EH (cell line): ENCODE data around the gene CMSS1.

Experiments used
- DNase-seq: peaks from one replicate; pipeline ENCODE4 v3.0.0-alpha.2; 2015; ENCODE audit warnings: low read depth

CMSS1 gene

GRCh38 chr3:99934975-99935797 is 117.5 kb downstream of the CMSS1 start:
- no peak for DNase-seq

- DNase-seq = peak; percentile 79
Observed at GRCh38 chr3:99938270-99938911, 120.7 kb downstream of the CMSS1 start.

DNA sequence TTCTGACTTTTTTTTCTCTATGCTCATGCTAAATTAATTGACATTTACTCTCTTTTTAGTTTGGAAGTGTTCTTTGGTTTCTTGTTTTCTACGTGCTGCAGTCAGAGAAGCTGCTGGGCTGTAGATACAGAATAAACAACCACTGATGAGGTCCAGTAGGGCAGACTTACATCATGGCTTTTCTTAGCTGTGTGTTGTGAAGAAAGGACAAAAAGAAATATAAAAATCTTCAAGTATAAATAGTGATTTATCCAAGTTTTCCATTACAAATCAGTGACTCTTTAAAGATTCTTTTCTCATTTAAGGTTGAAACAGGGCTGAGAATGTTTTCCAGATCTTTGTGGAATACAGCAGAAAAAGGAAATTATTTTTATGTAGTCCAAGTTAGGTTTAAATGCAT is 122.2 kb downstream of the CMSS1 start:
- no peak for DNase-seq

GRCh38 chr3:99940350-99940749 is 122.7 kb downstream of the CMSS1 start:
- no peak for DNase-seq

DNA sequence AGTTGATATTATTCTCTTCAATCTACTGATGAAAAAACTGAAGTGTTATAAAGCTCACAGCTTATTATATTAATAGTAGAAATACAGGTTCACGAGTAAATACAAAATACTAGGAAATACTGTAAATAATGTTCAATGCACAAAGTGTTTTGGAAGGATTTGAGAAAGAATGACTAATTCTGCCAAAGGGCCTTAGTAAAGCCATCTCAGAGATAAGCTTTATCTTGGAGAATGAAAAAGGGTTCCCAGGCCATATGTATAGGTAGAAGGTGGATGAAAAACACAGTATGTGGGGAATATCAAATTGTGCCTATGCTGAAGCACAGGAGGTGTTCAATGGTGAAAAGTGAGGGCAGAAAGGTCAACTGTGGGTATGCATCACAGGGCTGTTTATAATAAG is 123.5 kb downstream of the CMSS1 start:
- no peak for DNase-seq

GRCh38 chr3:99943931-99944761 is 126.5 kb downstream of the CMSS1 start:
- DNase-seq = no peak

GRCh38 chr3:99945328-99945995 is 127.8 kb downstream of the CMSS1 start:
- DNase-seq = peak; percentile 82

- DNase-seq = no peak
Observed at GRCh38 chr3:99947356-99947755, 129.7 kb downstream of the CMSS1 start.

GRCh38 chr3:99948467-99949089 is 130.9 kb downstream of the CMSS1 start:
- no peak for DNase-seq

DNA sequence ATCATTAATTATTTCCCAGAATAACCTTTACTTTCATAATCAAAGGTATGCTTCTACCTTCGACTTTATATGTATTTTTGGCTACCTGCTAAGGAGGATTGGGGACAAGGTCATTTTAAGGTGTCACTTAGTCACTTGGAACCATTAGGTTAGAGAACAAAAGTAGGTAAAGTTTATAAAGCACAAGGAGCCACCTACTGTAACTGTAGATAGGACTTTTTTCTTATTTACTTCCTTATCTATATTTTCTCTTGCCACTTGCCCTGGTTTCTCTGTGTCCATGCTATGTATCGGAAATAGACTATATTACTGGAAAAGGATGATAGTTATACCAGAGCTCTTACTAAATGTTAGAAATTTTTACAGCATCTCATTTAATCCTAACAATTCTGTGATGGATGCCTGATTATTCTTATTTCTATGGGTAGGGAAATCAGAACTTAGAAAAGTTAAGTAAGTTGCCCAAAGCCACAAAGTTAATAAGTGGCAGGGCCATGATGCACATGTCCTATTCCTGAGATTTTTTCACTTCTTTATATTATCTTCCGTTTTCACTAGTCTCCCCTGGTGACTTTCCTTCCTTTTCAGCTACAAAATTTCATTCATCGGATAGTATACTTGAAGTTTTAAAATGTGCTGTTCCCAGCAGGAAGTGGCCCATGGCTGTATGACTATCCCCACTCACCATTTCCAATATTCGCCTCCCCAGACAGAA is 132.5 kb downstream of the CMSS1 start:
- DNase-seq = no peak

- no peak for DNase-seq
Observed at GRCh38 chr3:99950921-99951320, 133.3 kb downstream of the CMSS1 start.

DNA sequence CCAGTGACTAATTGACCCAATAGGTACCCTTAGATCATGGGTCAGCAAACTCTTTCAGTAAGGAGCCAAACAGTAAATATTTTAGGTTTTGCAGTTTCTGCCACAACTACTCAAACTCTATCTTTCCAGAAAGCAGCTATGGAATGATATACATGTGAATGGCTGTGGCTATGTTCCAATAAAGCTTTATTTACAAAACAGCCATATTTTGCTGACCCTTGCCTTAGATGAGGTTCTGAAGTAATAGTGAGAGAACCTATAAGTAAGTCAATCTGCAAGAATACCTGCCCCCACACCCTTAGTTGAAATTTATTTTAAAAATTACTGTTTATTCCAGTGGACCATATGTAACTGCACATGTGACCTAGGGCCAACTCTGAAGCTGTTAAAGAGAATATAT is 134.0 kb downstream of the CMSS1 start:
- peak; percentile 44 for DNase-seq

- DNase-seq = peak; percentile 90
Observed at GRCh38 chr3:99952306-99952705, 134.6 kb downstream of the CMSS1 start.

DNA sequence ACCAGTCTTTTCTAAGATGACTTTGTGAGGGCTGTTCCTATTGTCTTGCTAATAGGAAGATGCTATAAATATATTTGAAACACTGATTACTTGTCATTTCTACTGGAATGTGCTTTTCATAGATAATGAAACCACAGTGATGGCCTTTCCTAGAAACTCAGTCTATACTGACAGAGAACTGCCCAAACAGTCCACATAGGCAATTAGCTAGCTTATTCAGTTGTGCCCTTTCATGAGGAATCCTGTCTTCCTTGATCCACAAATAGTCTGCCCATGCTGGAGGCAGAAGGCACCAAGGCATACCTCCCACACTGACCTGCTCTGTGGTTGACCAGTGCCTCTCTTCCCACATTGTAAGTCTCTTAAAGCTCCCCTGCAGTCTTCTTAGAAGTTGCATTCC is 135.9 kb downstream of the CMSS1 start:
- DNase-seq = peak; percentile 63

- no peak for DNase-seq
Observed at GRCh38 chr3:99954914-99955644, 137.4 kb downstream of the CMSS1 start.

DNA sequence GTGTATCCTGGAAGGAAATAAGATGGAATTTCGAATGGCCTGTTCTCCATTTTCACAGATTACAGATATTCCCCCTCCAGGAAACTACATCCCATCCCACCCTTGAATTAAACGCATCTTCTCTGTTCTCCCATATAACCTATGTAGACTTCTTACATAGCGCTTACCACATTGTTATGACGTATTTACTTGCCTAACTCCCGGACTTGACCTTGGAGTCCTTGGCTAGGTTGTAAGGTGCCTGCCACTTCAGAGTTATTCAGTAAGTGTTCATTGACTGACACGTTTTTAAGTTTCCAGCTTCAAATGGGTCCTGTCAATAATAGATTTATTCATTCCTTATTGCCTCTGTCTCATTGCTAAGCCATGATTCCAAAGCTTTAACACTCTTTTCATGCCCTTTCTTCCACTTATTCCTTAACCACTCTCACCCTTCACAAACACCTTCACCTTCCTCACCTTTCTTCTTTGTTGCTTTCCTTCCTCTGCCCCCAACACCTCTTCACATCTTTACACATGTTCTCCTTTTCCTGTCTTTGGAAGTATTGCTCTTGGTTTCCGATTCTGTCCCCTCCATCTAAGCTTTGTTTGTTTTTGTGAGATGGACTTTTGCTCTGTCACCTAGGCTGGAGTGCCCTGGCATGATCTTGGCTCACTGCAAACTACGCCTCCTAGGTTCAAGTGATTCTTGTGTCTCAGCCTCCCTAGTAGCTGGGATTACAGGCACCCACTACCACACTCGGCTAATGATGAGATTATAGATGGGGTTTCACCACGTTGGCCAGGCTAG is 138.3 kb downstream of the CMSS1 start:
- DNase-seq = no peak

GRCh38 chr3:99957151-99957796 is 139.6 kb downstream of the CMSS1 start:
- peak; percentile 33 for DNase-seq

GRCh38 chr3:99958222-99958912 is 140.7 kb downstream of the CMSS1 start:
- DNase-seq = no peak
